ENCODE results near the gene ZMIZ1. TPM values are rescaled to one million over a fixed set of nuclear protein-coding genes. Genes with fewer than 3 reads are reported as not detected.

ZMIZ1 gene
- total and polyA plus RNA-seq, 7 experiments from 2014 or later: 1.8 to 57.2 (median 14.2) TPM

DNA sequence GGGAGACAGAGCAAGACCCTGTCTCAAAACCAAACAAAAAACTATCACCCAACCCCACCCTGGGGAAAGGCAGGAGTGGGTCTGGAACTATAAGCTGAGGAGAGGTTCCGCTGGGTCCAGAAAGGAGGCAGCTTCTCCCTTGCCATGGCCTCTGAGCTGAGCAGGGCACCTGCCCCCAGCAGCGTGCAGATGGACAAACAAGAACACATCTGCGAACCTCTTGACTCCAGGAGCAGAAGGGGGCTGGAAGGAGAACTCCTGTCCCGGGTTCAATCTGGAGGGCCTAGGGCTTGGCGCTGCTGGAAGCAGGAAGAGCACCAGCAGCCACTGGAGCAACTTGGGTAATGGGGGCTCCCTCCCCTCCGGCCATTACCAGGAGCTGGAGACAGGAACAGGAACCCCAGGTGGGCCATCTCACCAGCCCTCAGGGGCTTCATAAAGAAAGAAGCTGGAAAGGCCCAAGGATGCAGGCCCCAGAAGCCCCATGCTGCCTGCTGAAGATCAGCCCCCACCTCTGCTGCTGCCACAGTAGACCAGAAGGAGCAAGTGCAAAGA, 259.5 kb downstream of the ZMIZ1 start:
- POLR2A ChIA-PET: interaction anchor here (0.6 to 1.8 kb wide), 4 partner anchors 8 to 253 kb away, joined by 3 to 7 read pairs (median 4); no protein-coding TSS in a partner anchor
- no peak for DNase-seq
- Mint-ChIP-seq H3K4me1 (peaks cover 11 to 47% (median 30%) of the 10 kb centered on the region in 7 donors), H3K27ac (no peak overlapping the region), H3K36me3 (peaks cover 0 to 4% (median 0%) of the 10 kb centered on the region in 5 donors), H3K9me3 (peaks cover 0 to 3% (median 0%) of the 10 kb centered on the region in 11 donors), H3K4me3 (no peak overlapping the region), H3K27me3 (no peaks in the 10 kb centered on the region)
- no peak overlapping the region for H3K4me3 ChIP-seq (ENCODE audit: low read length)
- peaks cover 14 to 32% of the 10 kb centered on the region in 2 donors for H3K4me1 ChIP-seq (ENCODE audit: control insufficient read depth in 2 of 2, insufficient read depth in 2 of 2, low read length in 2 of 2)
- intact Hi-C loops (cut with micrococcal nuclease): loop anchor here in 1 of 2 donors (10.0 kb wide), 2 partner anchors 263 to 1023 kb away; partner anchors contain the start of gene ZMIZ1
- H3K27me3 ChIP-seq (ENCODE audit: control insufficient read depth in 2 of 2, insufficient read depth in 2 of 2, low read length in 2 of 2): no peaks in the 10 kb centered on the region
- no peaks in the 10 kb centered on the region for H3K36me3 ChIP-seq (ENCODE audit: control insufficient read depth in 2 of 3, insufficient read depth in 3 of 3, low read length in 3 of 3)
- H3K27ac ChIP-seq (ENCODE audit: low read depth, low read length): no peak overlapping the region
- H3K9me3 ChIP-seq (ENCODE audit: control insufficient read depth in 2 of 3, low read length in 3 of 3): no peaks in the 10 kb centered on the region
- CTCF ChIA-PET: no interaction called here
- ATAC-seq: no peak

DNA sequence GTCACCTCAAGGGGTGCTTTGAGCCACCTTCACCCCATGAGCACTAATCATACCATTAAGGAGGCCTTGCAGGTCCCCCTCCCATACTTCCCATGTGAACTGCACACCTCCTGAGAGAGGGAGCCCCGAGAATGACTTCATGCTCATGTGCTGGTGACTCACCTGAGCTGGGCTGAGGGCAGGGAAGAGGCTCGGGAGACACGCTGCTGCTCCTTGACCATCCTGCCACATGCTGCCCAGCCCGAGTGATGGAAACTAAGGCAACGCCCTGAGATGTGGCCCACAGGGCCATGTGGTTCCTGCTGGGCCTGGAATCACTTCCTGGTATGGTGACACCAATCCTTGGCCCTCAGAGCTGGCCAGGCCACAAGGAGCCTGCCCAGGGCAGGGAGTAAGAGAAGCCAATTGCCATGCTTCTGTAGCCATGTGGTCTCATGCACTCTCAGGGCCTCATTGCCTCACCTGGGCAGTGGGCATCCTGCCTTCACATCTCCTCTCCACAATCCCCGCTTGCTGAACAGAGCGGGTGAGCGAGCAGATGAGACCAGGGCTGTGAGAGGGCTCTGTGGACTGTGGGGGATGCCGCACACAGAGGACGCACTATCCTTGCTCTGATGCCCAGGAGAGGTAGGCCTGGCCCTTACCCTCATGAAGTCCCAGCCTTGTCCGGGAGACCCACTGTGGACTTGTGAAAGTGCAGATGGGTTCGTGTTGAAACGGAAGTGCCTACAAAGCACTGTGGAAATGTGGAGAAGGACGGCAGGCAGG, 260.2 kb downstream of the ZMIZ1 start:
- intact Hi-C loops (cut with micrococcal nuclease): loop anchor here in 1 of 2 donors (10.0 kb wide), 2 partner anchors 264 to 1024 kb away; partner anchors contain the start of gene ZMIZ1
- POLR2A ChIA-PET: interaction anchor here (1.5 to 1.8 kb wide), 3 partner anchors 8 to 17 kb away, joined by 3 to 7 read pairs (median 4); no protein-coding TSS in a partner anchor
- H3K9me3 ChIP-seq (ENCODE audit: control insufficient read depth in 2 of 3, low read length in 3 of 3): no peaks in the 10 kb centered on the region
- Mint-ChIP-seq H3K9me3 (peaks cover 0 to 5% (median 0%) of the 10 kb centered on the region in 11 donors), H3K27me3 (no peaks in the 10 kb centered on the region), H3K4me1 (peaks cover 5 to 43% (median 26%) of the 10 kb centered on the region in 7 donors), H3K36me3 (peaks cover 0 to 6% (median 0%) of the 10 kb centered on the region in 5 donors), H3K4me3 (no peak overlapping the region), H3K27ac (peak overlapping the region in 1 of 9 donors; percentile 50)
- no peak overlapping the region for H3K4me3 ChIP-seq (ENCODE audit: low read length)
- no peaks in the 10 kb centered on the region for H3K36me3 ChIP-seq (ENCODE audit: control insufficient read depth in 2 of 3, insufficient read depth in 3 of 3, low read length in 3 of 3)
- no peak for ATAC-seq
- no peaks in the 10 kb centered on the region for H3K27me3 ChIP-seq (ENCODE audit: control insufficient read depth in 2 of 2, insufficient read depth in 2 of 2, low read length in 2 of 2)
- DNase-seq: no peak
- CTCF ChIA-PET: no interaction called here
- H3K27ac ChIP-seq (ENCODE audit: low read depth, low read length): no peak overlapping the region
- peaks cover 7 to 25% of the 10 kb centered on the region in 2 donors for H3K4me1 ChIP-seq (ENCODE audit: control insufficient read depth in 2 of 2, insufficient read depth in 2 of 2, low read length in 2 of 2)

DNA sequence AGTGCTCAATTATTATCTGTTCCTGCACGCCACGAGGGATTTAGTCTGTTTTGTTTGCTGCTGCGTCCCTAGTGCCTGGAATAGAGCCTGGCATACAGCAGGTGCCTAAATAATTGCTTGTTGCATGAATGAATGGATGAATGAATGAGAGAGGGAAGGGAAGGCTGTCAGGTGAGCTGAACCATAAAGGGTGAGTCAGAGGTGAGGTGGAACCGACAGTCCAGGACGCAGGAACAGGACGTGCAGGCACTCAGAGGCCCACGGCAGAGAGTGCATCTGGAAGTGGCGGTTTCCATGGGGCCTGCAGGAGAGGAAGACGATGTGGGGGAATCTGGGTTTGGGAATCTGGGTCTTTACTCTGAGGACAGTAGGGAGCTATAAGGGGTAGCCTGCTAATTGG, 260.8 kb downstream of the ZMIZ1 start:
- H3K36me3 Mint-ChIP-seq: peaks cover 0 to 9% (median 0%) of the 10 kb centered on the region in 5 donors
- Histone ChIP-seq H3K4me1 (ENCODE audit: control insufficient read depth in 2 of 2, insufficient read depth in 2 of 2, low read length in 2 of 2) (peaks cover 4 to 18% of the 10 kb centered on the region in 2 donors), H3K27ac (ENCODE audit: low read depth, low read length) (no peak overlapping the region), H3K9me3 (ENCODE audit: control insufficient read depth in 2 of 3, low read length in 3 of 3) (no peaks in the 10 kb centered on the region), H3K36me3 (ENCODE audit: control insufficient read depth in 2 of 3, insufficient read depth in 3 of 3, low read length in 3 of 3) (no peaks in the 10 kb centered on the region), H3K27me3 (ENCODE audit: control insufficient read depth in 2 of 2, insufficient read depth in 2 of 2, low read length in 2 of 2) (no peaks in the 10 kb centered on the region), H3K4me3 (ENCODE audit: low read length) (no peak overlapping the region)
- DNase-seq: no peak
- peak overlapping the region in 3 of 9 donors; percentile 27 to 50 (median 33) for H3K27ac Mint-ChIP-seq
- ChIA-PET CTCF (no interaction called here), POLR2A (interaction anchor here (0.8 kb wide), 1 partner anchor 1296 kb away, joined by 3 read pairs; the partner anchor contains the start of gene RPS24)
- no peaks in the 10 kb centered on the region for H3K27me3 Mint-ChIP-seq
- no peak overlapping the region for H3K4me3 Mint-ChIP-seq
- intact Hi-C loops (cut with micrococcal nuclease): loop anchor here in 1 of 2 donors (10.0 kb wide), 2 partner anchors 265 to 1025 kb away; partner anchors contain the start of gene ZMIZ1
- H3K4me1 Mint-ChIP-seq: peaks cover 5 to 40% (median 22%) of the 10 kb centered on the region in 7 donors
- H3K9me3 Mint-ChIP-seq: peaks cover 0 to 7% (median 0%) of the 10 kb centered on the region in 11 donors
- no peak for ATAC-seq

GRCh38 chr10:79331226-79331625, 262.5 kb downstream of the ZMIZ1 start:
- Mint-ChIP-seq H3K27ac (peak overlapping the region in 4 of 9 donors; percentile 28 to 87 (median 50)), H3K9me3 (peaks cover 0 to 9% (median 0%) of the 10 kb centered on the region in 11 donors), H3K36me3 (peaks cover 0 to 11% (median 0%) of the 10 kb centered on the region in 5 donors), H3K4me1 (peaks cover 0 to 42% (median 19%) of the 10 kb centered on the region in 7 donors), H3K27me3 (no peaks in the 10 kb centered on the region), H3K4me3 (peak overlapping the region in 1 of 10 donors; percentile 52)
- ATAC-seq (no peak), DNase-seq (peak in 1 of 9 donors; percentile 38)
- Histone ChIP-seq H3K4me1 (ENCODE audit: control insufficient read depth in 2 of 2, insufficient read depth in 2 of 2, low read length in 2 of 2) (peaks cover 4 to 17% of the 10 kb centered on the region in 2 donors), H3K4me3 (ENCODE audit: low read length) (no peak overlapping the region), H3K36me3 (ENCODE audit: control insufficient read depth in 2 of 3, insufficient read depth in 3 of 3, low read length in 3 of 3) (no peaks in the 10 kb centered on the region), H3K9me3 (ENCODE audit: control insufficient read depth in 2 of 3, low read length in 3 of 3) (no peaks in the 10 kb centered on the region), H3K27ac (ENCODE audit: low read depth, low read length) (no peak overlapping the region), H3K27me3 (ENCODE audit: control insufficient read depth in 2 of 2, insufficient read depth in 2 of 2, low read length in 2 of 2) (no peaks in the 10 kb centered on the region)
- ChIA-PET CTCF (interaction anchor here (0.8 to 1.3 kb wide), 2 partner anchors 41 to 1284 kb away, joined by 3 to 4 read pairs; no protein-coding TSS in a partner anchor), POLR2A (interaction anchor here (1.0 to 1.8 kb wide), 6 partner anchors 8 to 86 kb away, joined by 3 to 11 read pairs (median 5); partner anchors contain the start of gene PPIF)
- intact Hi-C loops (cut with micrococcal nuclease): loop anchor here (1.0 to 5.0 kb wide), 7 partner anchors 8 to 1299 kb away; partner anchors contain the start of genes PPIF (in 2 of the 2), RPS24 (in 1 of the 2) and ZMIZ1 (in 1 of the 2)

GRCh38 chr10:79331709-79332108, 262.9 kb downstream of the ZMIZ1 start:
- H3K27me3 ChIP-seq (ENCODE audit: control insufficient read depth in 2 of 2, insufficient read depth in 2 of 2, low read length in 2 of 2): no peaks in the 10 kb centered on the region
- H3K9me3 Mint-ChIP-seq: peaks cover 0 to 9% (median 0%) of the 10 kb centered on the region in 11 donors
- DNase-seq: peak in 6 of 9 donors; percentile 25 to 82 (median 42)
- H3K27ac Mint-ChIP-seq: peak overlapping the region in 8 of 9 donors; percentile 6 to 87 (median 52)
- no peaks in the 10 kb centered on the region for H3K36me3 ChIP-seq (ENCODE audit: control insufficient read depth in 2 of 3, insufficient read depth in 3 of 3, low read length in 3 of 3)
- no peaks in the 10 kb centered on the region for H3K27me3 Mint-ChIP-seq
- peaks cover 0 to 44% (median 21%) of the 10 kb centered on the region in 7 donors for H3K4me1 Mint-ChIP-seq
- peak overlapping the region in 1 of 10 donors; percentile 52 for H3K4me3 Mint-ChIP-seq
- H3K9me3 ChIP-seq (ENCODE audit: control insufficient read depth in 2 of 3, low read length in 3 of 3): no peaks in the 10 kb centered on the region
- H3K4me1 ChIP-seq (ENCODE audit: control insufficient read depth in 2 of 2, insufficient read depth in 2 of 2, low read length in 2 of 2): peaks cover 4 to 14% of the 10 kb centered on the region in 2 donors
- intact Hi-C loops (cut with micrococcal nuclease): loop anchor here (1.0 to 5.0 kb wide), 7 partner anchors 8 to 1299 kb away; partner anchors contain the start of genes PPIF (in 2 of the 2), RPS24 (in 1 of the 2) and ZMIZ1 (in 1 of the 2)
- CTCF ChIA-PET: interaction anchor here (0.8 kb wide), 1 partner anchor 1285 kb away, joined by 4 read pairs; no protein-coding TSS in a partner anchor
- peak; percentile 95 for ATAC-seq
- H3K36me3 Mint-ChIP-seq: peaks cover 0 to 13% (median 0%) of the 10 kb centered on the region in 5 donors
- POLR2A ChIA-PET: interaction anchor here (1.0 to 1.8 kb wide), 6 partner anchors 9 to 87 kb away, joined by 3 to 11 read pairs (median 5); partner anchors contain the start of gene PPIF
- no peak overlapping the region for H3K27ac ChIP-seq (ENCODE audit: low read depth, low read length)
- no peak overlapping the region for H3K4me3 ChIP-seq (ENCODE audit: low read length)
